GM18517 (cell line): ENCODE measurements around the gene TMEM42.

Experiments
- ATAC-seq: cut with Tn5 transposase; IDR thresholded peaks from one replicate; pipeline ENCODE4 v1.9.1; 2021; ENCODE audit warnings: mild to moderate bottlenecking, moderate library complexity; ENCODE audit not compliant: unreplicated experiment

The TMEM42 gene

GRCh38 chr3:44906997-44907396 lies 45.3 kb downstream of the TMEM42 start:
- ATAC-seq, result no peak

GRCh38 chr3:44907612-44908011 lies 45.9 kb downstream of the TMEM42 start:
- ATAC-seq, result no peak

GRCh38 chr3:44909063-44909462 lies 47.4 kb downstream of the TMEM42 start:
- no peak for ATAC-seq

GRCh38 chr3:44910693-44911092 lies 49.0 kb downstream of the TMEM42 start:
- no peak for ATAC-seq

GRCh38 chr3:44913868-44914468 lies 52.3 kb downstream of the TMEM42 start:
- ATAC-seq, result no peak

GRCh38 chr3:44914936-44915335 lies 53.2 kb downstream of the TMEM42 start:
- no peak for ATAC-seq
